Cardiac muscle cell (in vitro differentiated cells and primary cell): ENCODE data around the gene RNF123. TPM values are rescaled to one million over a fixed set of nuclear protein-coding genes. Genes with fewer than 3 reads are reported as not detected.

Source experiments
- DNase-seq, 2 donors: peaks; one replicate each; pipeline versions ENCODE4 v3.0.0 to v3.0.0-alpha.2; 2010 to 2017; ENCODE audit warnings: low read depth in 1 of 2, low spot score in 1 of 2
- H3K27ac ChIP-seq: fragments of 200-600 bp; sonication (generic); 2 replicates; pipeline ENCODE4 v1.5.1; 2016
- H3K27me3 ChIP-seq: fragments of 200-600 bp; sonication (generic); 2 replicates; pipeline ENCODE4 v1.6.0; 2016; ENCODE audit warnings: control low read depth
- H3K36me3 ChIP-seq: fragments of 200-600 bp; sonication (generic); 2 replicates; pipeline ENCODE4 v1.5.1; 2016; ENCODE audit warnings: control low read depth
- H3K4me1 ChIP-seq: fragments of 200-600 bp; sonication (generic); 2 replicates; pipeline ENCODE4 v1.8.1; 2017; ENCODE audit warnings: low read depth, mild to moderate bottlenecking, mixed run types
- H3K4me3 ChIP-seq: fragments of 200-600 bp; sonication (generic); 2 replicates; pipeline ENCODE4 v1.5.1; 2016; ENCODE audit warnings: mild to moderate bottlenecking
- H3K9me3 ChIP-seq: fragments of 200-600 bp; sonication (generic); 2 replicates; pipeline ENCODE4 v1.5.1; 2017; ENCODE audit warnings: low read depth, mild to moderate bottlenecking, control low read depth
- polyA plus RNA-seq: library from polyadenylated mRNA; unstranded; fragments of >200 nt; fragmentation: Nextera tagmentation; extraction: Ambion mirVana; gene quantifications from 2 replicates; pipeline ENCODE4 v1.2.1, GENCODE V29; 2016
- total RNA-seq: library from RNA; depleted of rRNA; stranded (reverse); fragments of >200 nt; gene quantifications from 2 replicates; pipeline ENCODE4 v1.2.3, GENCODE V29; 2016
- TF ChIP-seq, protein P1 (sequence below): IDR thresholded peaks from 2 replicates; pipeline ENCODE4 v1.5.1; 2012; ENCODE audit warnings: low read depth, mild to moderate bottlenecking, low read length

The RNF123 gene
- total and polyA plus RNA-seq, 2 experiments from 2014 or later, result 41.7 to 42.3 TPM

DNA sequence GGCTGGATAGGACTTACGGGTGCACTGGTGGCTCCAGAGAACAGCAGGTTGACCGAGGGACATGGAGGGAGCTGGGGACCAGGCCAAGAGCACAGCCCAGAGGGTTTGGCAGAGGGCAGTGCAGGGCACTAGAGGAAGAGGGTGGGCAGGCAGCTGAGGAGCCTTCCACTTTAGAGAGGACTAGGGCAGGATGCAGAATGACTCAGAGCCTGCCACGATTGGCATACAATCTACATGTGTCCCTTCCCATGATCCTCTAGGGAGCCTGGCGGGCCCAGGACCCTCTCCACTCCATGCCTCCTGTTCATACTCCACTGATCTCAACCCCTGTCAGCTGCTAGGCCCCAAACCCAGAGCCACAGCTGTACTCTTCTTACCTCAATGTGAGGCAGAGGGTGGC, 29.6 kb upstream of the RNF123 start:
- Histone ChIP-seq H3K36me3 (no peaks in the 10 kb centered on the region), H3K4me1 (no peaks in the 10 kb centered on the region), H3K27me3 (no peaks in the 10 kb centered on the region), H3K27ac (no peak overlapping the region), H3K9me3 (no peaks in the 10 kb centered on the region), H3K4me3 (no peak overlapping the region)
- TF ChIP-seq, protein P1, sequence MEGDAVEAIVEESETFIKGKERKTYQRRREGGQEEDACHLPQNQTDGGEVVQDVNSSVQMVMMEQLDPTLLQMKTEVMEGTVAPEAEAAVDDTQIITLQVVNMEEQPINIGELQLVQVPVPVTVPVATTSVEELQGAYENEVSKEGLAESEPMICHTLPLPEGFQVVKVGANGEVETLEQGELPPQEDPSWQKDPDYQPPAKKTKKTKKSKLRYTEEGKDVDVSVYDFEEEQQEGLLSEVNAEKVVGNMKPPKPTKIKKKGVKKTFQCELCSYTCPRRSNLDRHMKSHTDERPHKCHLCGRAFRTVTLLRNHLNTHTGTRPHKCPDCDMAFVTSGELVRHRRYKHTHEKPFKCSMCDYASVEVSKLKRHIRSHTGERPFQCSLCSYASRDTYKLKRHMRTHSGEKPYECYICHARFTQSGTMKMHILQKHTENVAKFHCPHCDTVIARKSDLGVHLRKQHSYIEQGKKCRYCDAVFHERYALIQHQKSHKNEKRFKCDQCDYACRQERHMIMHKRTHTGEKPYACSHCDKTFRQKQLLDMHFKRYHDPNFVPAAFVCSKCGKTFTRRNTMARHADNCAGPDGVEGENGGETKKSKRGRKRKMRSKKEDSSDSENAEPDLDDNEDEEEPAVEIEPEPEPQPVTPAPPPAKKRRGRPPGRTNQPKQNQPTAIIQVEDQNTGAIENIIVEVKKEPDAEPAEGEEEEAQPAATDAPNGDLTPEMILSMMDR, result no peak
- no peak for DNase-seq

- Histone ChIP-seq H3K36me3 (no peaks in the 10 kb centered on the region), H3K4me1 (no peaks in the 10 kb centered on the region), H3K4me3 (no peak overlapping the region), H3K27ac (no peak overlapping the region), H3K9me3 (no peaks in the 10 kb centered on the region), H3K27me3 (no peaks in the 10 kb centered on the region)
- TF ChIP-seq, protein P1, result no peak
- DNase-seq, result no peak
Measured at GRCh38 chr3:49661281-49661680, 28.1 kb upstream of the RNF123 start.

- Histone ChIP-seq H3K27ac (no peak overlapping the region), H3K27me3 (no peaks in the 10 kb centered on the region), H3K4me3 (no peak overlapping the region), H3K36me3 (no peaks in the 10 kb centered on the region), H3K9me3 (no peaks in the 10 kb centered on the region), H3K4me1 (no peaks in the 10 kb centered on the region)
- TF ChIP-seq, protein P1, result no peak
- DNase-seq, result no peak
Measured at GRCh38 chr3:49662021-49662420, 27.3 kb upstream of the RNF123 start.

DNA sequence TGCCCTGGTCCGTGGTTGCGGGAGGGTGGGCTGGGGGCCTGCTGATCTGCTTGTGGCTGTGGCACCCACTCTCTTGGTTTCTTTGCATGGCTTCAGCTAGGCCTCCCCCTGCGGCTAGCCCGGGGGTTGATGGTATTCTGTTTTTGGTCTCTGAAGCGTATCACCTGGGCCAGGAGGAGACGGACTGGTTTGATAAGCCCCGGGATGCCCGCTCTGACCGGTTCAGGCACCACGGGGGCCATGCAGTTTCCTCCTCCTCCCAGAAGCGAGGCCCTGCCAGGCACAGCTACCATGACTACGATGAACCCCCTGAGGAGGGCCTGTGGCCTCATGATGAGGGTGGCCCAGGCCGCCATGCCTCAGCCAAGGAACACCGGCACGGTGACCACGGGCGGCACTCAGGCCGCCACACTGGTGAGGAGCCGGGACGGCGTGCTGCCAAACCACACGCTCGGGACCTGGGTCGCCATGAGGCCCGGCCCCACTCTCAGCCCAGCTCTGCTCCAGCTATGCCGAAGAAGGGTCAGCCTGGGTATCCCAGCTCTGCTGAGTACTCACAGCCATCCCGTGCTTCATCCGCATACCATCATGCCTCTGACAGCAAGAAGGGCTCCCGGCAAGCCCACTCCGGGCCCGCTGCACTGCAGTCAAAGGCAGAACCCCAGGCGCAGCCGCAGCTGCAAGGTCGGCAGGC, 26.5 kb upstream of the RNF123 start:
- Histone ChIP-seq H3K36me3 (no peaks in the 10 kb centered on the region), H3K4me3 (no peak overlapping the region), H3K27me3 (no peaks in the 10 kb centered on the region), H3K27ac (no peak overlapping the region), H3K4me1 (no peaks in the 10 kb centered on the region), H3K9me3 (no peaks in the 10 kb centered on the region)
- TF ChIP-seq, protein P1, result no peak
- no peak for DNase-seq

GRCh38 chr3:49663831-49664230, 25.5 kb upstream of the RNF123 start:
- no peak for DNase-seq
- Histone ChIP-seq H3K9me3 (no peaks in the 10 kb centered on the region), H3K27me3 (no peaks in the 10 kb centered on the region), H3K36me3 (no peaks in the 10 kb centered on the region), H3K4me1 (no peaks in the 10 kb centered on the region), H3K27ac (no peak overlapping the region), H3K4me3 (no peak overlapping the region)
- TF ChIP-seq, protein P1, result no peak
